ENCODE data around the gene BRAT1.

Gene BRAT1

GRCh38 chr7:2522780-2523433, 32.4 kb downstream of the BRAT1 start:
- no peak for DNase-seq

- DNase-seq: peak; percentile 74 to 77
Observed at GRCh38 chr7:2521952-2522591, 33.3 kb downstream of the BRAT1 start.

DNA sequence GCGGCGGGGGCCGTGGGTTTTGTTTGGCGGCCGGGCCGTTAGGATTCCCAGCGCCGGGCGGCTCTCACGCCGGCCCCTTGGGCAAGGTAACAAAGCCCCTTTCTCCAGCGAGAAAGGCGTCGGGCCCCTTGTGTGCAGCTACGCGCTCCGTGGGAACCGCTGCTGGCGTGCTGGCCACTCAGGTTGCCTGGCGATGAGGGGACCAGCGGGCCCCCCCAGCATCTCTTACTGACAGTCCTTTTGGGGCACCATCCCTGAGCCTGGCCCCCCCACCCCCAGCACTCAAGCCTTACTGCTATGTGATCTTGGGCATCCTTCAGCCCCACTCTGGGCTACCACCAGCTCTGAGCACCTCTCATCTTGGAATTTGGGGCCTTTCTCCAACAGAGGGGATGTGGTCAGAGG, 34.0 kb downstream of the BRAT1 start:
- no peak for DNase-seq

DNA sequence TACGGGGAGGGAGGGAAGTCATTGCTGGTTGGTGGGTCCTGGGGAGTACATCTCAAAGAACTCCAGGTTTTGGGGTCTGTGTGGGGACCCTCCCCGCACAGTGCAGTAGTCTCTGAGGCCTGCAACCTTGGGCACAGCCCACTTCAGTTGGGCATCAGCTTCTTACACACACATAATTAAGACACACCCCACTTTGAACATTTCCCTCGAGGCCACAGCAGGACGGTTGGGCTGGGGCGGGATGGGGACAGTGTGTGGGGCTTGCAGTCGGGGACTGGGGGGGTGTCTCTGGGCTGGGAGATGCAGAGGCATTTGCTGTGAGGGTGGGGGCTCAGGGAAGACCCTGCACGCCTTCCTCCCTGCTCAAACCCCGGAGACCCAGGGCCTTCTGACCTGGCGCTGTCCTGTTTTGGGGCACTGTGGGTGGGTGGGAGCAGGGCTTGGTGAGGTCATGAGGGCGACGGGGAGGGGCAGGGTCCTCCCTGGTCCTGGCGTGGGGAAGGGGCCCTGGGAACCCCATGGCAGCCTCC, 34.5 kb downstream of the BRAT1 start:
- DNase-seq: no peak

DNA sequence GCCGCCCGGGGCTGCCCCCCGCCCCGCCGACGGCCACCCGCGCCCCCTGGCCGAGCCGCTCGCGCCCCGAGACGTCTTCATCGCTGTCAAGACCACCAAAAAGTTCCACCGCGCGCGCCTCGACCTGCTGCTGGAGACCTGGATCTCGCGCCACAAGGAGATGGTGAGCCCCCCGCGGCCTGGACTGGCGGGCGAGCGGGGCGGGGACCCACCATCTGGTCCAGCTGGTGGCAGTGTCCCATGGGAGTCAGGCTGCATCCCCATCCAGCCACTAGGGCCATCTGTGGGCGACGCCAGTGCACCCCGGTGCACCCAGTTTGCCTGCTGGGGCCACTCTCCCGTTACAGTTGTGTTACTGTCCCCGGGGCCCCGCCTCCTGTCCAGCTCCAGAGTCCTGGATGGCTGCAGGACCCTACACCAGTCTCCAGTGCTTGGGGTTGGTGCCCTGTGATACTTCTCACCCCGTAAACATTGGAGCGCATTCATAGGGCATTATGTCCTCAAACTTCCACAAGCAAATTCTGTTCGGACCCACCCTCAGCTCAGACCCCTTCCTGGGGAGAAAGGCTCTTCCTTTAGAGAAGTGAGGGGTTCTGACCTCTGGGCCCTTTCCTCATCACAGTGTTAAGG, 35.1 kb downstream of the BRAT1 start:
- DNase-seq: no peak

DNA sequence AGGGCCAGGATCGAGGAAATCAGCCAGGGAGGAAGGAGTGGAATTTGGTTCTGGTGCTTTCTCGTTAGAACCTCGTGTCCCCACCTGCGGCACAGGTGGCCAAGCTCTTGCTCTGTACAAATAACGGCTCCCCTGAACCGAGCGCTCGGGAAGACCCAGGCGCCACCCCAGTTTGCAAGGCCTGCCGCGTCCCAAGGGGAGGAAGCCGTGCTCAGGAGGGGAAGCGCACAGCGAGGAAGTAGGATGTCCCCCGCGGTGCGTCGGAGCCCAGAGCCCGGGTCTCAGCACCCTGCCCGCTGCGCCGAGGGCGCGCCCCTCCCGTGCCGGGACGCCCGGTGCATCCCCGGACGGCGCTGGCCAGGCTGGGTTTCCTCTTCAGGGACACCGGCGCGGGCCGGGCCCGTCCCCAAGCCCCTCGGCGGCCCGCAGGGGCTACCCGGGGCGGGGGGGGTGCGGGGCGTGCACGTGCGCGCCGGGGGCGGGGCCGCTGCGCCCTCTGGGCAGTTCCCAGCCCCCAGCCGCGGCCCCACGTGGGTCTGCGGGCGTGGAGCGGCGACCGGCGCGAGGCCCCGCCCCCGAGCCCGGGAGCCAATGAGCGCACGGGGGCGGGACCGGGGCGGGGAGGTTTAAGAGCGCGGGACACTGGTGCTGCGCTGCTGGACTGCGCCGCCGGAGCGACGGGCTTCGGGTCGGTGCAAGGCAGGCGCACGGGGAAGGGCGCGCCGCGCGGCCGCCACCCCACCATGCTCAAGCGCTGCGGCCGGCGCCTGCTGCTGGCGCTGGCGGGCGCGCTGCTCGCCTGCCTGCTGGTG, 36.0 kb downstream of the BRAT1 start, which contains the start of gene LFNG:
TSS of gene LFNG (plus strand) at position 656 of the 812 bp plus-strand sequence. CDS start at position 744, 88 bp downstream.
- DNase-seq: peak; percentile 78 to 87

DNA sequence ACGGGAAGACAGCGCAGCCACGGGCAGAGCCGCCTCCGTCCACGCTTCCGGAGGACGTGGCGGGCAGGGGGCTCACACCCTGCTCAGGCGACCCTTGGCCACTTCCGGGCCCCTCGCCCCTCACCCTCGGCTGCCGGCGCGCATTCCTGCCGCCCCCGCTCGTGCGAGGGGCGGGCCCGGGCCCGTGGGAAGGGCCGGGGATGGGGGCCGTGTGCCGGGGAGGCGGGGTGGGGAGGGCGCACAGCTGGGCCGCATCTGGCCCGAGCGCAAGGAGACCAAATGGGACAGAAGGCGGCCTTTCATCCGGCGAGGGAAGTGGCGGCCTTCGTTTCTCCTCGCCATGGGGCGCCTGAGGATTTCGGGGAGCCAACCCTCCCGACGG, 36.6 kb downstream of the BRAT1 start:
- DNase-seq: no peak

DNA sequence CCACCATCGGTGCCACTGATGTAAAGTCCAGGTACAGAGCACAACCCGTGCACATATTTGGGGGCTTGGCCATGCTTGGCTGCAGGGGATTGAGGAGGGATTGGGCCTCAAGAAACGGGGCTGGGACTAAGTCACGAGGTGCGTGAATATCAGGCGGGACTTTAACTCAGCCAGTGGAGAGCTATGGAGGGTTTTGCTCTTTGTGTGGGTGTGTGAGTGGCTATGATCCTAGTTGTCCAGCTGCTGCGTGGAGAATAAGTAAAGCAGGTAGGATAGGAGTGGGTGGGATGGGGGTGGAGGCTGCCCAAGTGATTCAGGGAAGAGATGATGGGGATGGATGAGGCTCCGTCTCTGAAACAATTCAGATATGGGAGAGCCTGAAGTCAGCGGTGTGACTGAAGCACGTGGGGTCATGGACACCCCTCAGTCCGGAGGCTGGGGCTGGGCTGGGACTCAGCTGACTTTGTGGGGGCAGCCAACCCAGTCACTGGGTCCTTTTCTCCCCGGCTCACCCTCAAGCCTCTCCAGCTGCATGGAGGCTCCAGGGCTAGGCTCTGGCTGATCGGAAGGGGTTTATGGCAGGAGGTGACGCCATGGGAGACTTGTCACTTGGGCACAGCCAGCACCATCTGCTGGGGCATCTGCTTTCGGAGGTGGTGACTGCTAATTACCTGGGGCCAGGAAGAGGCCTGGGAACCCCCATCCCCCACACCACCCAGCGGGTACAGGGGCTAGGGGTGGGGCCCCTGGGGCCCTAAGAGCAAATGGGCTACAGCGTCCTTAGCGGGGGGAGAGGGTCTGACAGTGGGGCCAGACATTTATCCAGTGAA, 37.4 kb downstream of the BRAT1 start:
- no peak for DNase-seq

DNA sequence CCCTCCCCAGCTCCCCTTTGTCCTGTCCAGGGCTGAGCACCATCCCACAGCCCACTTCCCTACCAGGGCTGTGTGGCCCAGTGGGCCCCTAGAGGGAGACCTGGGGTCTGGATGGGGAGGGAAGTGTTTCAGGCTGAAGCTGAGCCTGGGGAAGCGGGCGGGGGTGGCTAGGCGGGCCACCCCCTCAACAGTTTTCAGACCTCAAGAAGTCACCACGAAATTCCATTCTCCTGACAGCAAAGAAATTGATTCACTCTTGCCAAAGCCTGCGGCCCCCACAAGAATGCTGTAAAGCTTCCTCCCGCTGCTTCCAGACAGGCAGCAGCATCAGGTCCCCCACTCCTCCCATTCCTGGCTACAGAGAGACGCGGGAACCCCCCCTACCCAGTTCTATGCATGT, 38.3 kb downstream of the BRAT1 start:
- no peak for DNase-seq

- no peak for DNase-seq
Observed at GRCh38 chr7:2516194-2516555, 39.1 kb downstream of the BRAT1 start.

DNA sequence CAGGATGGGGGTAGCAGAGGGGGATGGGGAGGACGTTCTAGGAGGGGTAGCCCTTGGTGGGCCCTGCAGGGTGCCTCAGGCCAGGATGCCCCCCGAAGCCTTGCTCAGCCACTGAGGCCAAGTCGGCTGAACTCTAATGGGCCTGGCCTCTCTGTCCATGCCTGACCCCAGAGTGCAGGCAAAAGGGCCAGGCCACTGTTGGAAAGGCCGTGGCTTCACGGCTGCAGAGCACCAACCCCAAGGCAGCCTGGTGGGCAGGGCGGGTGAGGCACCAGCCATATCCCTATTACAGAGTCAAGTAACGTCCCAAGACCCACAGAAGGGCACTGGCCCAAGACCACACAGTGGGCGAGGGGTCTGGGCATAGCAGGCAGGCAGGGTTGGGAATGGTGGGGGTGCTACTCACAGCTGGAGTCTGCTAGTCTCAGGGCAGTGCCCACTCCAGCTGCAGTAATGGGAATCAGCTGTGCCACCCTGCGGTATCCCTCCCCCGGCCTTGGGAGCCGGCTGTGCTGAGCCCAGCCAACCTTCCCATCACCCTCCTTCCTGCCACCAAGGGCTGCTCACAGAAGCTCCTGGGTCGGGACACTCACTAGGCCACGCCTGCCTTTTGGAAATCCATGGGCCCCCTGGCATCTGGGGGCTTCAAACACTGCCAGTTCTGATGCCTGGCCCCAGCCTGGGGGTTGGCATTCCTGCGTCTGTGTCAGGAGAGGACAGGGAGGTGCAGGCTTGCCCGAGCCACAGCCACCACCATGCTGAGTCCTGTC, 39.7 kb downstream of the BRAT1 start:
- no peak for DNase-seq

- DNase-seq: no peak
Observed at GRCh38 chr7:2514473-2515423, 40.6 kb downstream of the BRAT1 start.

GRCh38 chr7:2513702-2514101, 41.6 kb downstream of the BRAT1 start:
- DNase-seq: no peak

DNA sequence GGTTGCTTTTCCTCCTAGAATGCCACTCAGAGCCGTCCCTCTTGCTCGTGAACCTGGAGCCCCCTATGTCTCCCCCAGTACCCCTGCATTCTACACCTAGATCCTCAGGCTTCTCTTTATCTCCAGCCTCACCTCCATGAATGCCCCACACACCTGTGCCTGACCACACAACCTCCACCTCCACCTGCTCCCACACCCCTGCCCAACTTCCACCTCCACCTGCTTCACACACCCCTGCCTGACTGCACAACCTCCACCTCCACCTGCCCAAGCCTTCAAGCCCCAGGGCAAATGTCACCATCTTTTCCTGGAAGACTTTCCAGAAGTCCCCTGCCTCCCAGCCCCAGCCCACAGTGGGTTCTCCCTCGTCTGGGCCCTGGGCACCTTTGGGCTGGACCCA, 42.6 kb downstream of the BRAT1 start:
- DNase-seq: no peak

GRCh38 chr7:2512179-2512661, 43.1 kb downstream of the BRAT1 start:
- no peak for DNase-seq

GRCh38 chr7:2511769-2512168, 43.6 kb downstream of the BRAT1 start:
- no peak for DNase-seq

GRCh38 chr7:2510909-2511768, 44.2 kb downstream of the BRAT1 start:
- DNase-seq: peak; percentile 46 to 54

- no peak for DNase-seq
Observed at GRCh38 chr7:2510130-2510776, 45.1 kb downstream of the BRAT1 start.
